Measurements from ENCODE around the gene PRRC2A.

DNA sequence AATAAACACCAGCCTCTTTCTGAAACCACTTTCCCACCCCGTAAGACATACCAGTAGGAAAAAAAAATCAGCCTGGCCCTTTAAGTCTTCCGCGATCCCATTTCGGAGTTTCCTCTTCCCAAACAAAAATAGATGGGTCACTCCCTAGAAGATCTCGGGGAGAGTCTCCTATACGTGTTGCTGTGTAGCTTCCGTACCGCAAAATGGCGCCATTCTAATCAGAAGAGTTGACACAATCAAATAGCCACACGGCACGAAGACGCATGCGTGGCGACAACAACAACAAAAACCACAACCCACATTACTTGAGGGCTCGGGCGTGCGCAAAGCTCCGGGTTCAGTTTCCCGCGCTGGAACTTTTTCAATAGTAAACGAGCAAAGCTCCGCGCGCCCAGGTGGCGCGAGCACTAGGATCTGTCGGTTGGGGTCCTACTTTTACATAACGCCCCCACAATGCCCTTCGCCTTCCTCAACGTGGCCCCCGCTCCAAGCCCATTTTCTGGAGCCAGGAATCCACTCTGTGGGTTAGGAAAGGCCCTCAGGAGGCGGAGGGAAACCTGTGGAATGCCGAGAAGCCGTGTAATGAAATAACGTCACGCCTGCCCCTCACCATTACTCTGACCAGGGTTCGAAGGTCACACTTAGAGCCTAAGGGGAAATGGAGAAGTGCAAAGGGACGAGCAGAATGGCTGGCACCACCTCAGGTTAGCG lies 44.4 kb downstream of the PRRC2A start, which contains the start of gene GPANK1:
- no peak for TF ChIP-seq EZH2 (IDR thresholded peaks at IDR 0.05; ENCODE audit: low read length, unreplicated experiment)
- TF ChIP-seq, protein P1, sequence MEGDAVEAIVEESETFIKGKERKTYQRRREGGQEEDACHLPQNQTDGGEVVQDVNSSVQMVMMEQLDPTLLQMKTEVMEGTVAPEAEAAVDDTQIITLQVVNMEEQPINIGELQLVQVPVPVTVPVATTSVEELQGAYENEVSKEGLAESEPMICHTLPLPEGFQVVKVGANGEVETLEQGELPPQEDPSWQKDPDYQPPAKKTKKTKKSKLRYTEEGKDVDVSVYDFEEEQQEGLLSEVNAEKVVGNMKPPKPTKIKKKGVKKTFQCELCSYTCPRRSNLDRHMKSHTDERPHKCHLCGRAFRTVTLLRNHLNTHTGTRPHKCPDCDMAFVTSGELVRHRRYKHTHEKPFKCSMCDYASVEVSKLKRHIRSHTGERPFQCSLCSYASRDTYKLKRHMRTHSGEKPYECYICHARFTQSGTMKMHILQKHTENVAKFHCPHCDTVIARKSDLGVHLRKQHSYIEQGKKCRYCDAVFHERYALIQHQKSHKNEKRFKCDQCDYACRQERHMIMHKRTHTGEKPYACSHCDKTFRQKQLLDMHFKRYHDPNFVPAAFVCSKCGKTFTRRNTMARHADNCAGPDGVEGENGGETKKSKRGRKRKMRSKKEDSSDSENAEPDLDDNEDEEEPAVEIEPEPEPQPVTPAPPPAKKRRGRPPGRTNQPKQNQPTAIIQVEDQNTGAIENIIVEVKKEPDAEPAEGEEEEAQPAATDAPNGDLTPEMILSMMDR (conservative IDR thresholded peaks at IDR 0.05; ENCODE audit: low read depth, low read length) = no peak

Data from PC-3 (cell line).